ENCODE data around the gene FAR2. TPM values are rescaled to one million over a fixed set of nuclear protein-coding genes. Genes with fewer than 3 reads are reported as not detected.

Gene FAR2
- total RNA-seq, 1 donor, result 22.5 TPM

DNA sequence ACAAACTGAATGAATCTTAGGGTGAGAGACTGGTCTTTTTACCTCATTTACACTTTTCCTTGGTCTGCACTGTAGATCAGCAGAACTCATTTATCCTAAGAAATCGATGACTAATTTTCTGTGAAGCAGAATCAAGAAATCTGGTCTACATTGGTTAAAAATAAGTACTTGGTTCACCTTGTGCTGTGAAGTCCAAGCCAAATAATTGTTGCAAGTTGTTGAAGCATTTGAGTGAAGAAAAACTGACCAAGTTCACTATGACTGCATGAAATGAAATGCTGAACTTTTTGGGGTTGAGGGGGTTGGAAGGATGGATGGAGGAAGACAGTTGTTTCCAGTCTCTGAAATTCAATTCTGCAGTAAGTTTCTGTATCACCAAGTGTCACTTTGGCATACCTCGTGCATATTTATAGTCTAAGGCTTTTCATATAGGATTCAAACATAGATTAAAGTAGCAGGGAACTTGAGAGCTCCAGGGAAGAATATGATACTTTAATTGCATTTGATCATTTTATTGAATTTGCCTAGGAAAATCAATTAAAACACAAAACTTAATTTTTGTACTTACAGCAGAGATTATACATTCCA lies 75.0 kb downstream of the FAR2 start:
- H3K4me3 ChIP-seq (ENCODE audit: low read depth, low read length), result no peak overlapping the region
- DNase-seq (ENCODE audit: low read depth), result no peak
- TF ChIP-seq, protein P1, sequence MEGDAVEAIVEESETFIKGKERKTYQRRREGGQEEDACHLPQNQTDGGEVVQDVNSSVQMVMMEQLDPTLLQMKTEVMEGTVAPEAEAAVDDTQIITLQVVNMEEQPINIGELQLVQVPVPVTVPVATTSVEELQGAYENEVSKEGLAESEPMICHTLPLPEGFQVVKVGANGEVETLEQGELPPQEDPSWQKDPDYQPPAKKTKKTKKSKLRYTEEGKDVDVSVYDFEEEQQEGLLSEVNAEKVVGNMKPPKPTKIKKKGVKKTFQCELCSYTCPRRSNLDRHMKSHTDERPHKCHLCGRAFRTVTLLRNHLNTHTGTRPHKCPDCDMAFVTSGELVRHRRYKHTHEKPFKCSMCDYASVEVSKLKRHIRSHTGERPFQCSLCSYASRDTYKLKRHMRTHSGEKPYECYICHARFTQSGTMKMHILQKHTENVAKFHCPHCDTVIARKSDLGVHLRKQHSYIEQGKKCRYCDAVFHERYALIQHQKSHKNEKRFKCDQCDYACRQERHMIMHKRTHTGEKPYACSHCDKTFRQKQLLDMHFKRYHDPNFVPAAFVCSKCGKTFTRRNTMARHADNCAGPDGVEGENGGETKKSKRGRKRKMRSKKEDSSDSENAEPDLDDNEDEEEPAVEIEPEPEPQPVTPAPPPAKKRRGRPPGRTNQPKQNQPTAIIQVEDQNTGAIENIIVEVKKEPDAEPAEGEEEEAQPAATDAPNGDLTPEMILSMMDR (IDR thresholded peaks at IDR 0.05; ENCODE audit: insufficient read depth, low read length), result no peak

- DNase-seq (ENCODE audit: low read depth), result no peak
- no peak overlapping the region for H3K4me3 ChIP-seq (ENCODE audit: low read depth, low read length)
- TF ChIP-seq, protein P1 (IDR thresholded peaks at IDR 0.05; ENCODE audit: insufficient read depth, low read length), result no peak
Measured at GRCh38 chr12:29224572-29224971, 75.5 kb downstream of the FAR2 start.

GRCh38 chr12:29225834-29226233 lies 76.8 kb downstream of the FAR2 start:
- DNase-seq (ENCODE audit: low read depth), result no peak
- H3K4me3 ChIP-seq (ENCODE audit: low read depth, low read length), result no peak overlapping the region
- TF ChIP-seq, protein P1 (IDR thresholded peaks at IDR 0.05; ENCODE audit: insufficient read depth, low read length), result no peak

- TF ChIP-seq, protein P1 (IDR thresholded peaks at IDR 0.05; ENCODE audit: insufficient read depth, low read length), result no peak
- no peak overlapping the region for H3K4me3 ChIP-seq (ENCODE audit: low read depth, low read length)
Measured at GRCh38 chr12:29226616-29227015, 77.5 kb downstream of the FAR2 start.

DNA sequence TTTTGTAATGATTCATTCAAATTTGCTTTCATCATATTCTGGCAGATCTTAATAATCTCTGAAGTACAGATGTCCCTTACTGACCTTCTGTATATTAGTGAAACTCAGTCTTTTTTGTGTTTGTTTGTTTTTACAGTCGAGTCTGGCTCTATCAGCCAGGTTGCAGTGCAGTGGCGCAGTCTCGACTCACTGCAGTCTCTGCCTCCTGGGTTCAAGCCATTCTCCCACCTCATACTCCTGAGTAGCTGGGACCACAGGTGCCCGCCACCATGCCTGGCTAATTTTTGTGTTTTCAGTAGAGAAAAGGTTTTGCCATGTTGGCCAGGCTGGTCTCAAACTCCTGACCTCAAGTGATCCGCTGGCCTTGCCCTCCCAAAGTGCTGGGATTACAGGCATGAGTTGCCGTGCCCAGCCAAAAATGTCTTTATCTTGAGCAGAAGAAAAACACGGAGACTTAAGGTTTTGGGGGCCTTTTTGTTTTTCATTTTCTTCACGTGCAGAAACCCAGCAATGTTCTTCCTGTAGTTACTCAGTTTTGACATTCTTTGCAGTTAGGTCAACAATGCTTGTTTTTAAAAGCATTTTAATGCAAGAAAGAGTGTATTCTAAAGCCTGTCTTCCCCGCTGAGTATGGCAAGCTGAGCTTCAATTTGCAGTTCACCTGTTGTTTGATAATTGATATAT lies 79.5 kb downstream of the FAR2 start:
- DNase-seq (ENCODE audit: low read depth), result no peak
- H3K4me3 ChIP-seq (ENCODE audit: low read depth, low read length), result no peak overlapping the region
- TF ChIP-seq, protein P1 (IDR thresholded peaks at IDR 0.05; ENCODE audit: insufficient read depth, low read length), result no peak

More at GRCh38 chr12:29226616-29227015, 77.5 kb downstream of the FAR2 start:
- no peak for DNase-seq (ENCODE audit: low read depth)

DNA sequence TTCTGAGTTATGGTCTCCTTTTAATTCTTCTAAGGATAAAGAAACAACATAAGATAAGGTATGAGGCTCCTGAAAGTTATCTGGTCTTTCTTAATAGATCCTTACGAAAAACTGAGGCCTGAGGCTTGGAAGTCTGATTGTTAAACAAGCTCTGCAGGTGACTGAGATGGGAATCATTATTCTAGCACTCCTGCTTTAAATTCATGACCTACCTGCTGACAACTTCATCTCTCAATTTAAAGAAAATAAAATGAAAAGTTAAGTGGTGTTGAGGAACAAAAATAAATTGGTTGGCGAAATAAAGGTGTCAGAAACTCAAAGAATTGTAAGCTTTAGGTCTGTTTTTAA lies 80.1 kb downstream of the FAR2 start:
- H3K4me3 ChIP-seq (ENCODE audit: low read depth, low read length), result no peak overlapping the region
- DNase-seq (ENCODE audit: low read depth), result no peak
- TF ChIP-seq, protein P1 (IDR thresholded peaks at IDR 0.05; ENCODE audit: insufficient read depth, low read length), result no peak
